PFSK-1 (cell line): ENCODE measurements around the gene PGA4.

Experiments used
- FOXP2 ChIP-seq: optimal IDR thresholded peaks from 2 replicates; pipeline ENCODE3; 2011; ENCODE audit warnings: borderline replicate concordance, control low read depth, inconsistent platforms; ENCODE audit not compliant: insufficient read depth; ENCODE audit errors: extremely low read length, extremely low read depth
- POLR2AphosphoS5 ChIP-seq: IDR thresholded peaks from 2 replicates; pipeline ENCODE4 v1.6.1; 2012; ENCODE audit warnings: low read depth, mild to moderate bottlenecking, control low read depth, low read length, moderate library complexity
- REST ChIP-seq, 2 experiments: IDR thresholded peaks; 2 replicates each; pipeline versions ENCODE4 v1.6.1 to v1.8.0; 2011 to 2012; ENCODE audit warnings: low read depth in 2 of 2, low read length in 2 of 2, control low read depth in 1 of 2, inconsistent platforms in 1 of 2, mild to moderate bottlenecking in 1 of 2, moderate library complexity in 1 of 2; ENCODE audit not compliant: insufficient read depth in 1 of 2
- SIN3A ChIP-seq: IDR thresholded peaks from 2 replicates; pipeline ENCODE4 v1.6.1; 2012; ENCODE audit warnings: mild to moderate bottlenecking, low read length, moderate library complexity, borderline replicate concordance; ENCODE audit not compliant: insufficient read depth
- TAF1 ChIP-seq: IDR thresholded peaks from 2 replicates; pipeline ENCODE4 v1.6.1; 2012; ENCODE audit warnings: low read length, control low read depth, borderline replicate concordance; ENCODE audit not compliant: insufficient read depth

The PGA4 gene

GRCh38 chr11:61259363-61259762 is 37.2 kb downstream of the PGA4 start:
- TF ChIP-seq REST (IDR thresholded peaks at IDR 0.05; ENCODE audit: insufficient read depth in 1 of 2, low read depth in 2 of 2, low read length in 2 of 2) (no peak), SIN3A (no peak)

- TF ChIP-seq TAF1 (no peak), SIN3A (no peak), POLR2AphosphoS5 (no peak), REST (IDR thresholded peaks at IDR 0.05; ENCODE audit: insufficient read depth in 1 of 2, low read depth in 2 of 2, low read length in 2 of 2) (no peak), FOXP2 (no peak)
Measured at GRCh38 chr11:61264371-61264770, 42.2 kb downstream of the PGA4 start.

- TF ChIP-seq SIN3A (no peak), POLR2AphosphoS5 (no peak), REST (IDR thresholded peaks at IDR 0.05; ENCODE audit: insufficient read depth in 1 of 2, low read depth in 2 of 2, low read length in 2 of 2) (no peak), FOXP2 (no peak), TAF1 (no peak)
Measured at GRCh38 chr11:61264795-61265194, 42.6 kb downstream of the PGA4 start.

GRCh38 chr11:61265357-61265756 is 43.2 kb downstream of the PGA4 start:
- TF ChIP-seq TAF1: no peak
- TF ChIP-seq REST (IDR thresholded peaks at IDR 0.05; ENCODE audit: insufficient read depth in 1 of 2, low read depth in 2 of 2, low read length in 2 of 2): no peak

- TF ChIP-seq POLR2AphosphoS5: no peak
- TF ChIP-seq TAF1: no peak
- TF ChIP-seq FOXP2: no peak
- TF ChIP-seq REST (IDR thresholded peaks at IDR 0.05; ENCODE audit: insufficient read depth in 1 of 2, low read depth in 2 of 2, low read length in 2 of 2): no peak
- TF ChIP-seq SIN3A: no peak
Measured at GRCh38 chr11:61266602-61267001, 44.5 kb downstream of the PGA4 start.
